Skeletal muscle satellite cell (primary cell): Measurements from ENCODE around the gene ALLC.

Source experiments
- H3K27me3 ChIP-seq: 2 replicates; pipeline ENCODE4 v1.7.0; 2013; ENCODE audit warnings: low read length; ENCODE audit not compliant: control insufficient read depth, insufficient read depth
- H3K36me3 ChIP-seq: 2 replicates; pipeline ENCODE4 v1.7.0; 2013; ENCODE audit warnings: mild to moderate bottlenecking, control low read depth, low read length; ENCODE audit not compliant: insufficient read depth
- H3K4me1 ChIP-seq: 2 replicates; pipeline ENCODE4 v1.7.0; 2013; ENCODE audit warnings: low read length; ENCODE audit not compliant: control insufficient read depth, insufficient read depth
- H3K4me2 ChIP-seq: 2 replicates; pipeline ENCODE4 v1.7.0; 2013; ENCODE audit warnings: mild to moderate bottlenecking, low read length
- H3K4me3 ChIP-seq: 2 replicates; pipeline ENCODE4 v1.7.0; 2013; ENCODE audit warnings: low read length
- H3K9ac ChIP-seq: 2 replicates; pipeline ENCODE4 v1.7.0; 2013; ENCODE audit warnings: mild to moderate bottlenecking, low read depth, low read length, moderate library complexity
- H3K9me3 ChIP-seq: replicated peaks from 2 replicates; pipeline ENCODE4 v1.7.0; 2013; ENCODE audit warnings: mild to moderate bottlenecking, control low read depth, low read length

Gene ALLC

GRCh38 chr2:3662239-3662638, 4.2 kb downstream of the ALLC start:
- Histone ChIP-seq H3K9me3 (no peaks in the 10 kb centered on the region), H3K4me2 (no peak overlapping the region), H3K9ac (no peak overlapping the region), H3K36me3 (no peaks in the 10 kb centered on the region), H3K4me3 (no peak overlapping the region), H3K27me3 (no peaks in the 10 kb centered on the region), H3K4me1 (no peaks in the 10 kb centered on the region)

DNA sequence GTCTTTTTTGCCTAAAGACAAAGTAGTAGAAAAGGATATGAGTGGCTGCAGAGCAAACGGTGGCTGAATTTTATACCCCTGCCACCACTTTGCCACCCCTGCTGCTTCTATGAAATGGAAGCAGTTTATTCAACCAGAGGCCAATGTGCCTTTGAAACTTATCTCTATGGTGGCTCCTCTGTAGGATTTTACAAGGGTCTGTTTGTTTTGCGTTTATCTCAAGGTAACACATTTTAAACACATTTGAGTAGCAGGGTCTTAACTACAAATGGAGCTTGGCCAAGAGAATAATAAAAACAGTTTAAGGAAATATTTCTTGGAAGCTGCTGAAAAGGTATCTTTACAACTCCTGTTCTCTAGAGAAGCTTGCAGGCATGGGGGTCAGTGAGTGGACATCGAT, 6.1 kb downstream of the ALLC start:
- Histone ChIP-seq H3K36me3 (no peaks in the 10 kb centered on the region), H3K27me3 (no peaks in the 10 kb centered on the region), H3K9me3 (no peaks in the 10 kb centered on the region), H3K4me2 (no peak overlapping the region), H3K9ac (no peak overlapping the region), H3K4me3 (no peak overlapping the region), H3K4me1 (no peaks in the 10 kb centered on the region)

DNA sequence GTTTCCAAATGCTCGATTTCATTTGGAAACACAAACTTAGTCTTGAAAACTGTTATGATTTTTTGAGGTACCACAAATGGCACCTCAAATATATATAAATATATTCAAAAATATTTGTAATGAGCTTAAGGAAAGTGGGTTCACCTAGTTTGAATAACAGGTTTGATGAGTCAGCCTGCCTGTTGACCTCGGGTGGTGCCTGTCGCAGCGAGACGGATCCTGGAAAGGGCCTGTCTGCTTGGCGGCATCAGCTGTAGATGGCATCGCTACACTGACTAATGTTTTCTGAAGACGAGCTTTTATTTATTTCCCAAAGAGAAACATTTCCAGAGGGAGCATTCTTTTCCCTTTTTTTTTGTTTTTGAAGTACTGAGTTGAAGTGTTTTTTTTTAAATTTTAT, 6.9 kb downstream of the ALLC start:
- H3K36me3 ChIP-seq = no peaks in the 10 kb centered on the region
- H3K9me3 ChIP-seq = no peaks in the 10 kb centered on the region
- no peaks in the 10 kb centered on the region for H3K27me3 ChIP-seq
- no peak overlapping the region for H3K9ac ChIP-seq
- H3K4me3 ChIP-seq = no peak overlapping the region
- H3K4me1 ChIP-seq = no peaks in the 10 kb centered on the region
- H3K4me2 ChIP-seq = no peak overlapping the region

DNA sequence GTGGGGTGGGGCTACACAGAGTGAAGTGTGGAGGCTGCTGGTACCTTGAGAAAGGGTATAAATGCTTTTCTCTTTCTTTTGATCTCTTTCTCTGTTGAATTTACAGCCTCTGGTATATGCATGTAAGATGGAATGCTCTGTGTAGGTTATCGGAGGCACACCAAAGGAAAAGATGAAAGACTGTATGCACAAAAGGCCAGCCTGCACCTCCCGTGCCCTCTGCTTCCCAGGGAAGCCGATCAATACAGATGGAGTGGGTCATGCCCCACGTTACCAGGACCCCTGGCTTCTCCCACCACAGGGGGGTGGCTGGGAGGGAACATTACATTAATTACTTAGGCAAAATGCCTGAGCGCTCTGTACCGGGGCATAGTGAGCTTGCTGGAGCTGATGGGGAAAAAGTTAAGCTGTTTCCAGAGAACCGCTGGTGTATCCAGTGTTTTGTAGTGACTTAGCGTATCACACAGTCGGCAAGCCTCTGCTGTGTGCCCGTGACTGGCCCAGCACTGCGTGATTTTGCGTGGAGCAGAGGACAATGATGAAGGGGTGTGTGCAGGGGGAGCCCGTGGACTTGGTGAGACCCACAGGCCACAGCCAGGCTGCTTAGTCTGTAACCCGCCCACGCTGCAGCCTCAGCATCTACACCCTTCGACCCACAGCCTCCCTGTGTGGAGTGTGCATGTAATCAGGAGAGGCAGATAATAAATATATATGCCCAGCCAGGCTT, 8.0 kb downstream of the ALLC start:
- H3K9ac ChIP-seq = no peak overlapping the region
- no peaks in the 10 kb centered on the region for H3K27me3 ChIP-seq
- H3K4me1 ChIP-seq = no peaks in the 10 kb centered on the region
- no peaks in the 10 kb centered on the region for H3K36me3 ChIP-seq
- H3K4me3 ChIP-seq = no peak overlapping the region
- no peak overlapping the region for H3K4me2 ChIP-seq
- no peaks in the 10 kb centered on the region for H3K9me3 ChIP-seq

DNA sequence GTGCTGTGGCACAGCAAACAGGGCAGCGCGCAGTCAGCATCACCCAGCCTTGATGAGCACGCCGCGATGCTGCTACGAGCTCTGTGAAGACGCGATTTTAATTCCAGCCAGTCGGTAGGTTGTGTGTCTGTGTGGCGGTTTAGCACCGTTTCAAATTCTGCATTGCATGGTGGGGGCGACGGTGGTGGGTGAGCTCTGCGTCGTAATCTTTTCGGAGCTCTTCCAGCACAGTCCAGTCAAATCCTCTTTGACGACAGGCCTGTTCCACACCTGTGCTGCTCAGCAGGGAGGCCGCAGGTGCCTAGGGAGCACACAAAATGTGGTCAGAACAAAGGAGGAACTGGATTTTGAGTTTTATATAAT, 8.6 kb downstream of the ALLC start:
- no peaks in the 10 kb centered on the region for H3K36me3 ChIP-seq
- H3K4me2 ChIP-seq = no peak overlapping the region
- H3K4me1 ChIP-seq = no peaks in the 10 kb centered on the region
- H3K9me3 ChIP-seq = no peaks in the 10 kb centered on the region
- no peak overlapping the region for H3K4me3 ChIP-seq
- H3K9ac ChIP-seq = no peak overlapping the region
- H3K27me3 ChIP-seq = no peaks in the 10 kb centered on the region

GRCh38 chr2:3667151-3667631, 9.2 kb downstream of the ALLC start:
- Histone ChIP-seq H3K27me3 (no peaks in the 10 kb centered on the region), H3K4me3 (no peak overlapping the region), H3K36me3 (no peaks in the 10 kb centered on the region), H3K9me3 (no peaks in the 10 kb centered on the region), H3K4me2 (no peak overlapping the region), H3K4me1 (no peaks in the 10 kb centered on the region), H3K9ac (no peak overlapping the region)

GRCh38 chr2:3669656-3670055, 11.7 kb downstream of the ALLC start:
- no peak overlapping the region for H3K4me3 ChIP-seq
- no peaks in the 10 kb centered on the region for H3K4me1 ChIP-seq
- no peaks in the 10 kb centered on the region for H3K36me3 ChIP-seq
- peaks cover 2% of the 10 kb centered on the region for H3K27me3 ChIP-seq
- no peak overlapping the region for H3K9ac ChIP-seq
- no peak overlapping the region for H3K4me2 ChIP-seq
- no peaks in the 10 kb centered on the region for H3K9me3 ChIP-seq

- Histone ChIP-seq H3K4me3 (no peak overlapping the region), H3K4me1 (no peaks in the 10 kb centered on the region), H3K9me3 (no peaks in the 10 kb centered on the region), H3K4me2 (no peak overlapping the region), H3K36me3 (no peaks in the 10 kb centered on the region), H3K9ac (no peak overlapping the region), H3K27me3 (peaks cover 2% of the 10 kb centered on the region)
These were observed 12.4 kb downstream of the ALLC start for GRCh38 chr2:3670376-3670775.

DNA sequence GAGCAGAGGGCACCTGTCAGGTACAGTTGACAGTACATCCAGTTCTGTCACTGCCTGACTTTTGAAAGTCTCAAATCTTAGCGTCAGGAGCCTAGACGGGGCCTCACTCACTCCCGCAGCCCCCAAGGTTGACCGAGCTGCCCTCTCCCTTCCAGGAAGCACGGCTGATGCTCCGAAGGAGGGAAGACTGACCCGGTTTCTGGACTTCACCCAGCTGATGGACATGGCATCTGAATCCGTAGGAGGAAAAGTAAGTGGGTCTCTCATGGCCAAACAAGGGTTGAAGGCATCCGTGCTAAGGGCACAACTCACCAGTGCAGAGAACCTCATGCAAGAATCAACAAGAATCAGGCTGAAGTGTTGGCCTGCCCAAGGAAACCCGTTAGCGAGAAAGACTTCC, 12.9 kb downstream of the ALLC start:
- no peak overlapping the region for H3K4me3 ChIP-seq

GRCh38 chr2:3672861-3673678, 15.1 kb downstream of the ALLC start:
- Histone ChIP-seq H3K4me3 (no peak overlapping the region), H3K9ac (no peak overlapping the region), H3K27me3 (peaks cover 2% of the 10 kb centered on the region), H3K4me2 (no peak overlapping the region), H3K4me1 (no peaks in the 10 kb centered on the region), H3K36me3 (no peaks in the 10 kb centered on the region), H3K9me3 (no peaks in the 10 kb centered on the region)

More for the DNA sequence above, 12.9 kb downstream of the ALLC start:
- Histone ChIP-seq H3K27me3 (peaks cover 2% of the 10 kb centered on the region), H3K4me1 (no peaks in the 10 kb centered on the region), H3K9me3 (no peaks in the 10 kb centered on the region), H3K36me3 (no peaks in the 10 kb centered on the region), H3K4me2 (no peak overlapping the region), H3K9ac (no peak overlapping the region)

DNA sequence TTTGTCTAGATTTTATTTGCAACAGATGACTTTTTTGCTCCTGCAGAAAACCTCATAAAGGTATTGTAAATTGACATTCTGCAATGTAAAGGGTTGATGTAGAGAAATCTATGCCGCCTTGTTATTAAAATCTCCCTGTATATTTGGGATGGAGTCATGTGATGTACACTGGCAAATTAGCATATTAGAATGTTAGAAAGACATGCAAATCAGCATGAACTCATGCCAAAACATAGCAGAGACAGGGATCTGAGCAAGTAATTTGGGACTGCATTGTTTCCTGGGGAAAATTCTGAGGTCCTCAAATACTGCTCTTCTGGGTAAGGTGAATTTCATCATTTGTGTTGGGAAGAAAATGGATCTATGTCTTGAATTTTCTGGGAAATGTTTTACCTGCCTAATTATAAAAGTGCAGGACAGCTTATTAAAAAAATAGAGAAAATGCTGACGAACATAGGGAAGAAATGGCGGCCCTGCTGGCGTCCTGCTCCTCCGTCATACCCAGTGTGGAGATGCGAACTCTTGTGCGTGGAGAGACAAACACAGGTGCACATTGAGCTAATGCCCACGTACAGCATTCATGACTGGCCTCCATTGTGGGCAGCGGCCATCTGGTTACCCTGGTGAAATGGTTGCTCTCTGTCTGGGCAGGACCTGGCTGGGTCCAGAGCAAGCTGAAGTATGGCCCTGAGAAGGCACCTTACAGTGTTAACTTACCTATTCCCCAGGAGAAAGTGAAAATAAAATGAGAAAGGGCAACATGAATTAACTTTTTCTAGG, 16.3 kb downstream of the ALLC start:
- no peak overlapping the region for H3K9ac ChIP-seq
- no peaks in the 10 kb centered on the region for H3K36me3 ChIP-seq
- no peak overlapping the region for H3K4me2 ChIP-seq
- peaks cover 2% of the 10 kb centered on the region for H3K27me3 ChIP-seq
- no peaks in the 10 kb centered on the region for H3K4me1 ChIP-seq
- no peak overlapping the region for H3K4me3 ChIP-seq
- no peaks in the 10 kb centered on the region for H3K9me3 ChIP-seq
